HCT116 (cell line): ENCODE data around the gene C3orf20. TPM values are rescaled to one million over a fixed set of nuclear protein-coding genes. Genes with fewer than 3 reads are reported as not detected.

Experiments used
- ATAC-seq: fragments of 200-7000 bp; cut with Tn5 transposase; 2 replicates; pipeline ENCODE4 v1.9.1; 2020; ENCODE audit warnings: mild to moderate bottlenecking, moderate library complexity
- BruUV-seq: library from RNA; stranded (reverse); fragments of 400-500 nt; replicated peaks from 2 replicates; lab custom pipeline; 2021; lab: Mats Ljungman, UMichigan
- CTCF ChIA-PET: fragments of 300-600 bp; sonication (Branson Sonifier 250); formaldehyde crosslinking; loops from one replicate; lab custom pipeline; 2021; ENCODE audit warnings: antibody characterized with exemption; lab: Charles Lee
- POLR2A ChIA-PET: fragments of 300-600, 350-600 bp; sonication (Branson Sonifier 250); formaldehyde crosslinking; loops from one replicate; lab custom pipeline; 2021; ENCODE audit warnings: antibody characterized with exemption; lab: Charles Lee
- RAD21 ChIA-PET, 2 experiments: fragments of 300-600 bp; sonication (Branson Sonifier 250); formaldehyde crosslinking; loops; one replicate each; lab custom pipeline; 2023; ENCODE audit warnings: low total read pairs in 2 of 2; ENCODE audit not compliant: uncharacterized antibody in 2 of 2, unreplicated experiment in 2 of 2, low non-redundant PET in 1 of 2; lab: Charles Lee
- DNase-seq: peaks from one replicate; pipeline ENCODE4 v3.0.0-alpha.2; 2010; ENCODE audit warnings: low read depth, low spot score
- H2AFZ ChIP-seq: fragments of 200-600 bp; shearing (Covaris generic), sonication (generic); 2 replicates; pipeline ENCODE4 v1.6.1; 2017; ENCODE audit warnings: low read depth, mixed run types, mixed read lengths, antibody characterized with exemption, low read length; ENCODE audit not compliant: poor library complexity, severe bottlenecking
- H3K27ac ChIP-seq: 2 replicates; pipeline ENCODE4 v1.5.1; 2012; ENCODE audit warnings: low read depth, low read length
- H3K27me3 ChIP-seq: fragments of 200-600 bp; sonication (generic); 2 replicates; pipeline ENCODE4 v1.6.1; 2016; ENCODE audit warnings: mixed run types, low read length, mixed read lengths; ENCODE audit not compliant: insufficient read depth
- H3K36me3 ChIP-seq, 2 experiments: fragments of 200-500 bp in 1 of 2; fragments of 200-600 bp in 1 of 2; sonication (Bioruptor generic) in 1 of 2; sonication (generic) in 1 of 2; 2 replicates each; pipeline versions ENCODE4 v1.5.1 to v1.6.1; 2014 to 2016; ENCODE audit warnings: low read length in 2 of 2, inconsistent platforms in 1 of 2, mixed read lengths in 1 of 2, mixed run types in 1 of 2; ENCODE audit not compliant: insufficient read depth in 2 of 2, control insufficient read depth in 1 of 2
- H3K4me1 ChIP-seq, 2 experiments: fragments of 200-600 bp in 1 of 2; sonication (generic) in 1 of 2; 2 replicates each; pipeline versions ENCODE4 v1.5.1 to v1.6.1; 2012 to 2017; ENCODE audit warnings: low read length in 2 of 2, inconsistent platforms in 1 of 2, mild to moderate bottlenecking in 1 of 2, mixed read lengths in 1 of 2, mixed run types in 1 of 2, moderate library complexity in 1 of 2; ENCODE audit not compliant: insufficient read depth in 2 of 2, control insufficient read depth in 1 of 2
- H3K4me2 ChIP-seq: fragments of 200-600 bp; sonication (generic); 2 replicates; pipeline ENCODE4 v1.6.1; 2017; ENCODE audit warnings: mixed run types, low read length, mixed read lengths
- H3K4me3 ChIP-seq, 2 experiments: fragments of 200-600 bp in 1 of 2; sonication (generic) in 1 of 2; replicated peaks in 1 of 2; 2 replicates each; pipeline ENCODE4 v1.5.1; 2011 to 2016; ENCODE audit warnings: low read length in 2 of 2, control low read depth in 1 of 2, low read depth in 1 of 2, mild to moderate bottlenecking in 1 of 2, mixed read lengths in 1 of 2, mixed run types in 1 of 2
- H3K79me2 ChIP-seq: fragments of 200-600 bp; sonication (generic); 2 replicates; pipeline ENCODE4 v1.6.1; 2017; ENCODE audit warnings: mild to moderate bottlenecking, mixed run types, low read length, moderate library complexity, mixed read lengths; ENCODE audit not compliant: insufficient read depth
- H3K9ac ChIP-seq: fragments of 200-600 bp; sonication (generic); 2 replicates; pipeline ENCODE4 v1.6.1; 2016; ENCODE audit warnings: low read length, mixed read lengths
- H3K9me2 ChIP-seq: fragments of 200-600 bp; sonication (generic), shearing (Covaris generic); 2 replicates; pipeline ENCODE4 v1.6.1; 2017; ENCODE audit warnings: mixed run types, mild to moderate bottlenecking, moderate library complexity; ENCODE audit not compliant: insufficient read depth
- H3K9me3 ChIP-seq, 2 experiments: fragments of 200-500 bp in 1 of 2; fragments of 200-600 bp in 1 of 2; sonication (Bioruptor generic) in 1 of 2; sonication (generic) in 1 of 2; 2 replicates each; pipeline ENCODE4 v1.6.1; 2014 to 2017; ENCODE audit warnings: low read length in 2 of 2, mixed read lengths in 2 of 2, inconsistent platforms in 1 of 2, low read depth in 1 of 2, mild to moderate bottlenecking in 1 of 2, mixed run types in 1 of 2, moderate library complexity in 1 of 2; ENCODE audit not compliant: control insufficient read depth in 1 of 2, insufficient read depth in 1 of 2
- H4K20me1 ChIP-seq: fragments of 200-600 bp; sonication (generic), shearing (Covaris generic); 2 replicates; pipeline ENCODE4 v1.6.1; 2017; ENCODE audit warnings: mixed run types, mild to moderate bottlenecking, moderate library complexity; ENCODE audit not compliant: insufficient read depth
- CBX3 ChIP-seq: IDR thresholded peaks from 2 replicates; pipeline ENCODE4 v1.6.1; 2012; ENCODE audit warnings: low read depth
- CEBPB ChIP-seq: IDR thresholded peaks from 2 replicates; pipeline ENCODE4 v1.6.1; 2012; ENCODE audit warnings: low read depth
- CTCF ChIP-seq, 3 experiments: fragments of 200-600 bp in 1 of 3; sonication (generic) in 1 of 3; IDR thresholded peaks in 2 of 3; conservative IDR thresholded peaks in 1 of 3; 2 replicates each; pipeline ENCODE4 v1.5.1; 2012 to 2017; ENCODE audit warnings: low read depth in 2 of 3, low read length in 2 of 3, antibody characterized with exemption in 1 of 3, borderline replicate concordance in 1 of 3, control low read depth in 1 of 3, mild to moderate bottlenecking in 1 of 3, mixed read lengths in 1 of 3, mixed run types in 1 of 3, moderate library complexity in 1 of 3; ENCODE audit not compliant: insufficient read depth in 1 of 3
- MAX ChIP-seq: IDR thresholded peaks from 2 replicates; pipeline ENCODE4 v1.6.1; 2012
- POLR2A ChIP-seq: IDR thresholded peaks from 2 replicates; pipeline ENCODE4 v1.7.0; 2011; ENCODE audit warnings: borderline replicate concordance; ENCODE audit not compliant: insufficient read depth, insufficient read length; ENCODE audit errors: extremely low read depth
- POLR2AphosphoS5 ChIP-seq: IDR thresholded peaks from 2 replicates; pipeline ENCODE4 v1.6.1; 2011; ENCODE audit warnings: mild to moderate bottlenecking, low read depth, low read length, moderate library complexity
- RAD21 ChIP-seq: IDR thresholded peaks from 2 replicates; pipeline ENCODE4 v1.6.1; 2012; ENCODE audit warnings: low read depth, mild to moderate bottlenecking
- SIN3A ChIP-seq: IDR thresholded peaks from 2 replicates; pipeline ENCODE4 v1.6.1; 2012; ENCODE audit warnings: low read depth
- SRF ChIP-seq: IDR thresholded peaks from 2 replicates; pipeline ENCODE4 v1.6.1; 2012; ENCODE audit warnings: low read depth
- ZBTB33 ChIP-seq: IDR thresholded peaks from 2 replicates; pipeline ENCODE4 v1.6.1; 2011; ENCODE audit warnings: mild to moderate bottlenecking, low read length, moderate library complexity; ENCODE audit not compliant: insufficient replicate concordance; ENCODE audit errors: extremely low read depth
- ZFX ChIP-seq: fragments of 450-650 bp; IDR thresholded peaks from 2 replicates; pipeline ENCODE4 v1.6.1; 2017
- intact Hi-C: fragments of 100-400 bp; cut with micrococcal nuclease; formaldehyde crosslinking; loops from 2 replicates; pipeline ENCODE4 v1.10.0; 2022
- total RNA-seq: library from RNA; stranded (reverse); gene quantifications from one replicate; pipeline ENCODE4 v1.2.1, GENCODE V29; 2021; ENCODE audit not compliant: unreplicated experiment

C3orf20 gene
- total RNA-seq, 1 experiment from 2014 or later = 0.20 TPM

GRCh38 chr3:14771593-14772497 is 96.9 kb downstream of the C3orf20 start:
- no peak overlapping the region for H3K4me3 ChIP-seq
- H3K27me3 ChIP-seq = no peaks in the 10 kb centered on the region
- no peak for ATAC-seq
- H3K4me1 ChIP-seq = no peaks in the 10 kb centered on the region
- POLR2A ChIA-PET = no interaction called here
- no peak overlapping the region for H3K4me2 ChIP-seq
- H3K9ac ChIP-seq = no peak overlapping the region
- no peak overlapping the region for H2AFZ ChIP-seq
- H3K36me3 ChIP-seq = no peaks in the 10 kb centered on the region
- RAD21 ChIA-PET = no interaction called here
- no peaks in the 10 kb centered on the region for H3K9me3 ChIP-seq
- no peaks in the 10 kb centered on the region for H3K79me2 ChIP-seq
- TF ChIP-seq MAX = no peak
- no peak for TF ChIP-seq POLR2AphosphoS5
- TF ChIP-seq POLR2A = no peak
- CTCF ChIA-PET = interaction anchor here (1.4 kb wide), 1 partner anchor 9 kb away, joined by 3 read pairs; no protein-coding TSS in a partner anchor
- no peak for DNase-seq
- no peaks in the 10 kb centered on the region for H3K9me2 ChIP-seq
- no peak overlapping the region for H3K27ac ChIP-seq
- intact Hi-C loops = no loop called here
- no peaks in the 10 kb centered on the region for H4K20me1 ChIP-seq
- BruUV-seq = no TSS peak

DNA sequence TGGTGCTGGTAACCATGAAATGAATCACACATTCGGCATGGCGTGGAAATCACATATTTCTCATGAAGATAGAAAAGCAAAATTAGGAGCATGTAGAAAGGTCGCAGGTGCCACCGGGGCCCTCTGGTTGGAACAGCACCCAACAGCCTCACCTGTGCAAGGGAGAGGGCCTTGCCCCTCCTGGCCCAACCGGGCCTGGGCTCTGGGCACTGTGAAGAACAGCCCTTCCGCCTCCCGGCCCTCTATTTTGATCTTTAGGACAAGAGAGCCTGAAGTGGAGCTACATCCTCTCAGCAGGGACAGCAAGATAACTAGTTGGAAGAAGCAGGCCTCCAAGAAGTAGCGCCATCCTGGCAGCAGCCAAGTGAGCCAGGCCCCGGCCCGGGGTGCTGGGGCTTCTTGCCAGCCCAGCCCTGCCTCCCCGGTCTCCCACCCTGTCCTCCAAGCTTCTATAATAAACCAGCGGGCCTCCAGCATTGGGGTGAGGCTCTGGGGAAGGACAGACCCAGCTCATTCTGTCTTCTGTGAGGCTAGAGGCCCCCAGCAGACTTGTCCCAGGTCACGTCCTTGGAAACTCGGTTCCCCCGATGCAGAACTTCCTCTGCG is 97.7 kb downstream of the C3orf20 start:
- no peaks in the 10 kb centered on the region for H3K9me2 ChIP-seq
- H3K9ac ChIP-seq = no peak overlapping the region
- POLR2A ChIA-PET = no interaction called here
- no TSS peak for BruUV-seq
- H3K79me2 ChIP-seq = no peaks in the 10 kb centered on the region
- H4K20me1 ChIP-seq = no peaks in the 10 kb centered on the region
- DNase-seq (no peak), ATAC-seq (no peak)
- intact Hi-C loops = no loop called here
- CTCF ChIA-PET = interaction anchor here (1.4 kb wide), 1 partner anchor 9 kb away, joined by 3 read pairs; no protein-coding TSS in a partner anchor
- H3K36me3 ChIP-seq = no peaks in the 10 kb centered on the region
- H3K4me1 ChIP-seq = no peaks in the 10 kb centered on the region
- H3K9me3 ChIP-seq = no peaks in the 10 kb centered on the region
- no peak overlapping the region for H3K4me2 ChIP-seq
- H3K27ac ChIP-seq = no peak overlapping the region
- no peak overlapping the region for H2AFZ ChIP-seq
- no peaks in the 10 kb centered on the region for H3K27me3 ChIP-seq
- H3K4me3 ChIP-seq = no peak overlapping the region
- RAD21 ChIA-PET = no interaction called here
- TF ChIP-seq CBX3 (no peak), CEBPB (no peak), RAD21 (no peak), SIN3A (no peak), ZFX (no peak), SRF (no peak), MAX (no peak), CTCF (IDR thresholded peaks at IDR 0.05 in 2 of 3, conservative IDR thresholded peaks at IDR 0.05 in 1 of 3; ENCODE audit: borderline replicate concordance in 1 of 3, insufficient read depth in 1 of 3, low read depth in 2 of 3, low read length in 2 of 3) (no peak), ZBTB33 (no peak)
